GM12891 (cell line): Measurements from ENCODE around the gene FZR1.

Experiments
- POLR2A ChIP-seq: IDR thresholded peaks from 2 replicates; pipeline ENCODE4 v1.6.1; 2011; ENCODE audit warnings: low read depth, low read length, control low read depth
- POLR2AphosphoS5 ChIP-seq: IDR thresholded peaks from 2 replicates; pipeline ENCODE4 v1.6.1; 2011; ENCODE audit warnings: low read depth, low read length, control low read depth
- POU2F2 ChIP-seq: IDR thresholded peaks from 2 replicates; pipeline ENCODE4 v1.6.1; 2011; ENCODE audit warnings: low read depth, mild to moderate bottlenecking, control low read depth, low read length, moderate library complexity
- SPI1 ChIP-seq: IDR thresholded peaks from 2 replicates; pipeline ENCODE4 v1.6.1; 2011; ENCODE audit warnings: low read depth, low read length, control low read depth
- TAF1 ChIP-seq: IDR thresholded peaks from 2 replicates; pipeline ENCODE4 v1.6.1; 2011; ENCODE audit warnings: low read depth, low read length, control low read depth

DNA sequence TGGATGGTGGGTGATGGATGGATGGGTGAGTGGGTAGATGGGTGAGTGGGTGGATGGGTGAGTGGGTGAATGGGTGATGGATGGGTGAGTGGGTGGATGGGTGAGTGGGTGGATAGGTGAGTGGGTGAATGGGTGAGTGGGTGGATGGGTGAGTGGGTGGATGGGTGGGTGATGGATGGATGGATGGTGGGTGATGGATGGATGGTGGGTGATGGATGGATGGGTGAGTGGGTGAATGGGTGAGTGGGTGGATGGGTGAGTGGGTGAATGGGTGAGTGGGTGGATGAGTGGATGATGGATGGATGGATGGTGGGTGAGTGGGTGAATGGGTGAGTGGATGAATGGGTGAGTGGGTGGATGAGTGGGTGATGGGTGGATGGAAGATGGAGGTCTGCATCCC, 28.6 kb upstream of the FZR1 start:
- no peak for TF ChIP-seq POLR2A
- no peak for TF ChIP-seq POLR2AphosphoS5
- TF ChIP-seq TAF1, result no peak
- no peak for TF ChIP-seq SPI1
- TF ChIP-seq POU2F2, result no peak
